ENCODE measurements around the gene NDUFC2. TPM values are rescaled to one million over a fixed set of nuclear protein-coding genes. Genes with fewer than 3 reads are reported as not detected.
"Not testable (repeated sequence)": the region's sequence is repeated elsewhere in the genome, so short reads cannot be mapped to it uniquely, and the experiment has no call there.

The NDUFC2 gene
- total RNA-seq, 4 donors from 2014 or later: 67.8 to 102 (median 79.6) TPM

- Histone ChIP-seq H3K9me3 (no peaks in the 10 kb centered on the region), H3K27ac (no peak overlapping the region), H3K36me3 (peaks cover 3 to 66% of the 10 kb centered on the region in 2 donors), H3K4me1 (no peaks in the 10 kb centered on the region), H3K27me3 (no peaks in the 10 kb centered on the region), H3K4me3 (no peak overlapping the region)
- 87 to 88% methylated on average over 4 to 5 of the region's 5 CpGs for WGBS, 2 donors (ENCODE audit: low coverage in 1 of 2)
- TF ChIP-seq POLR2AphosphoS5 (IDR thresholded peaks at IDR 0.05) (no peak), POLR2A (IDR thresholded peaks at IDR 0.05) (no peak), CTCF (IDR thresholded peaks at IDR 0.05) (no peak), EP300 (IDR thresholded peaks at IDR 0.05) (no peak)
- ATAC-seq: no peak
Measured at GRCh38 chr11:78100261-78100660, 20.6 kb upstream of the NDUFC2 start.

DNA sequence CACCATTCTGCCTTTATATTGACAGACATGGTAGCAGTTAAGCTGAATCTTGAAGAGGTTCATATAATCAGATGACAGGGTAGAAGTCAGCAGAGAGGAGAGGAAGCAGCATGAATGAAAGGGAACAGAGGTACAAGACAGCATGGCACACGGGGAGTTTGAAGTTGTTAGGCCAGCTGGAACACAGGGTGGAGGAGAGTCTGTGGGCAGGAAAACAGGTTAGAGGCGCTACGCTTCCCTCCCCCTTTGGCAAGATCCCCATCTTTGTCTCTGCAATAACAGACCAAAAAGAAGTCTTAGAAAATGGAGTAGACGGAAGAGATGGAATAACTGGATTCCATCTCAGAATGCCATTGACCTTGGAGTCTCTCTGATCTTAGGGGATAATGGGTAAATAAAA lies 20.0 kb upstream of the NDUFC2 start:
- no peaks in the 10 kb centered on the region for H3K27me3 ChIP-seq
- TF ChIP-seq CTCF (IDR thresholded peaks at IDR 0.05) (no peak), EP300 (IDR thresholded peaks at IDR 0.05) (no peak), POLR2A (IDR thresholded peaks at IDR 0.05) (no peak), POLR2AphosphoS5 (IDR thresholded peaks at IDR 0.05) (no peak)
- no peaks in the 10 kb centered on the region for H3K4me1 ChIP-seq
- 87 to 100% methylated on average over 1 to 4 of the region's 4 CpGs for WGBS, 2 donors (ENCODE audit: low coverage in 1 of 2)
- H3K4me3 ChIP-seq: no peak overlapping the region
- no peak overlapping the region for H3K27ac ChIP-seq
- no peaks in the 10 kb centered on the region for H3K9me3 ChIP-seq
- ATAC-seq: no peak
- peaks cover 3 to 66% of the 10 kb centered on the region in 2 donors for H3K36me3 ChIP-seq

DNA sequence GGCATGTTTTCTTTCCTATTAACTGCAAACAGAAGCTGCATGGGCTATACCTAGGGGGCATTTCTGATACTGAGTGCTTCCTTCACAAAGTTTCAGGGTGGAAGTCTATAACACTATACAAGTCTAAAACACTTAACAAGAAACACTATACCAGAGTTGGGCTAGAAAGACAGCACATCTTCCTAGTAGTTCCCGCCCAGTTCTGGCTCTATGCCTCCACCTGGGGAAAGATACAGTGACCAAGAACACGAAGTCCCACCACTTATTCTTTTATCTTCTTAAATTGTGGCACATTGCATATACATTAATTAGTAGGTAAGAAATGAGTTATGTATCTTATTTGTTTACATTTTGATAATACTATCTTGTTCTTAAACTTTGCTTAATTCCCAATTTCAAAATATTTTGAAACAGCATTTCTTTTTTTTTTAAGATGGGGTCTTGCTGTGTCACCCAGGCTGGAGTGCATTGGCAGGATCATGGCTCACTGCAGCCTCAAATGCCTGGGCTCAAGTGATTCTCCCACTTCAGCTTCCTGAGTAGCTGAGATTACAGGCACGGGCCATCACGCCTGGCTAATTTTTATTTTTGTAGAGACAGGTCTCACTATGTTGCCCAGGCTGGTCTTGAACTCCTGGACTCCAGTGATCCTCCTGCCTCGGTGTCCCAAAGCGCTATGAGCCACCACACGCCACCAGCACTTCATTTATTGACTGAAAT lies 18.2 kb upstream of the NDUFC2 start:
- Histone ChIP-seq H3K4me3 (no peak overlapping the region), H3K9me3 (no peaks in the 10 kb centered on the region), H3K27ac (no peak overlapping the region), H3K4me1 (no peaks in the 10 kb centered on the region), H3K27me3 (no peaks in the 10 kb centered on the region), H3K36me3 (peaks cover 3 to 59% of the 10 kb centered on the region in 2 donors)
- 75 to 85% methylated on average over 2 to 4 of the region's 7 CpGs for WGBS, 2 donors (ENCODE audit: low coverage in 1 of 2)
- no peak for ATAC-seq
- TF ChIP-seq POLR2A (IDR thresholded peaks at IDR 0.05) (no peak), EP300 (IDR thresholded peaks at IDR 0.05) (no peak), CTCF (IDR thresholded peaks at IDR 0.05) (no peak), POLR2AphosphoS5 (IDR thresholded peaks at IDR 0.05) (no peak)

DNA sequence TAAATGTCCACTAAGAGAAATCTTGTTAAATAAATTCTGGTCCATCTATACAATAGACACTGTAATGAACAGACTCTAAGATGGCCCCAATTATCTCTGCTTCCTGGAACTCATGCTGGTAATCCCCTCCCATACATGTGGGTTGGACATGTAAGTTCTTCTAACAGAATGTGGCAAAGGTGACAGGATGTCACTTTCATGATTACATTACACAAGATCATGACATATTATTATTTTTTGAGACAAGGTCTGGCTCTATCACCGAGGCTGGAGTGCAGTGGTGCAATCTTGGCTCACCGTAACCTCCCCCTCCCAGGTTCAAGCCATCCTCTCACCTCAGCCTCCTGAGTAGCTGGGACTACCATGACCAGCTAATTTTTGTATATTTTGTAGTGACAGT lies 14.6 kb upstream of the NDUFC2 start:
- Histone ChIP-seq H3K9me3 (no peaks in the 10 kb centered on the region), H3K4me1 (no peaks in the 10 kb centered on the region), H3K27me3 (no peaks in the 10 kb centered on the region), H3K36me3 (peaks cover 0 to 24% of the 10 kb centered on the region in 2 donors), H3K27ac (no peak overlapping the region), H3K4me3 (no peak overlapping the region)
- ATAC-seq: no peak
- 81 to 88% methylated on average over 2 of the region's 2 CpGs for WGBS, 2 donors (ENCODE audit: low coverage in 1 of 2)
- no peak for TF ChIP-seq EP300 (IDR thresholded peaks at IDR 0.05)
- no peak for TF ChIP-seq POLR2A (IDR thresholded peaks at IDR 0.05)
- no peak for TF ChIP-seq POLR2AphosphoS5 (IDR thresholded peaks at IDR 0.05)
- no peak for TF ChIP-seq CTCF (IDR thresholded peaks at IDR 0.05)

- ATAC-seq, H3K36me3 ChIP-seq, H3K27ac ChIP-seq, H3K4me3 ChIP-seq, H3K9me3 ChIP-seq, H3K4me1 ChIP-seq, H3K27me3 ChIP-seq: not testable (repeated sequence)
- WGBS, 2 donors (ENCODE audit: low coverage in 1 of 2): 77 to 92% methylated on average over 4 to 6 of the region's 6 CpGs
Measured at GRCh38 chr11:78086521-78087074, 6.9 kb upstream of the NDUFC2 start.

Measured in gastroesophageal sphincter (tissue), 4 donors.